NT2/D1 (cell line): ENCODE results near the gene HNRNPC.

Experiments
- SUZ12 ChIP-seq: IDR thresholded peaks from 2 replicates; pipeline ENCODE4 v1.6.1; 2011; ENCODE audit not compliant: insufficient read length, insufficient read depth; ENCODE audit errors: extremely low read depth
- YY1 ChIP-seq: IDR thresholded peaks from 2 replicates; pipeline ENCODE4 v1.6.1; 2011; ENCODE audit not compliant: insufficient read length, insufficient read depth
- ZNF274 ChIP-seq: IDR thresholded peaks from 2 replicates; pipeline ENCODE4 v1.6.1; 2011; ENCODE audit warnings: mild to moderate bottlenecking, low read depth, low read length

DNA sequence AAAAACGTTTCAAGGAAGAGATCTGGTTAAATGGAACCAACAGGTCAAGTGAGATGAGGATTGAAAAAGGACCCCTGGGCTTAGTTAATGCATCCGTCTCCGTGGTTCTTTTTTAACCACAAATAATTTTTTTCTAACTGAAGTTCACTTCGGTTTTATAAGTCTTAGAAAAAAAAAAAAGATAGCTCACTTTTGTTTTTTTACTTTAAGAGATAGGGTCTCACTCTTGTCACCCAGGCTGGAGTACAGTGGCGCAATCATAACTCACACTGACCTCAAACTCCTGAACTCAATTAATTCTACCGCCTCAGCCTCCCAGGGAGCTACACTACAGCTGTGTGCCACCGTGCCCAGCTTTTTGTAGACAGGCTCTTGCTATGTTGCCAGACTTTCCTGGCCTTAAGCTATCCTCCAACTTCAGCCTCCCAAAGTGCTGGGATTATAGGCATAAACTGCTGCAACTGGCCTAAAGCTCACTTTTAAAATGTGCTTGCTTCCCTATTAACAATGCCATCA is 11.8 kb downstream of the HNRNPC start:
- TF ChIP-seq ZNF274 (no peak), YY1 (no peak), SUZ12 (no peak)
